GM10847 (cell line): ENCODE measurements around the gene UBE2E2.

Experiments used
- POLR2A ChIP-seq: IDR thresholded peaks from 2 replicates; pipeline ENCODE4 v1.6.1; 2011; ENCODE audit not compliant: insufficient read length; ENCODE audit errors: extremely low read depth

The UBE2E2 gene

DNA sequence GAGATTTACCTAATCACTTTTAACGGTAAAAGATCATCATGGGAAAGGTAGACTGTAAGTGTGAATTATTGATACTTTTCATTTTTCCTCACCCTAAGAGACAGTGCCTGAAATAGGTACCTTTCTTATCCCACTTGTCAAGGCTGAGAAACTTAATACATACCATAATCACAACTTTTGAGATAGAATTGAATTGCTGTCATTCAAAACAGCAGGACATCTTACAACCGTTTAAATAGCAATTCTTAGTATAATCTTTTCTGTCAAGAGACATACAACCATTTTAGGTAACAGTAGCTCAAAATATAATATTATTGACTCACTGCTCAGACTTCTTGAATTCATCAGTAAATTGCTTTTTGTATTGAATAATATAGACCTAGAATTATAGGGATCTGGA is 10.7 kb downstream of the UBE2E2 start:
- TF ChIP-seq POLR2A, result no peak

DNA sequence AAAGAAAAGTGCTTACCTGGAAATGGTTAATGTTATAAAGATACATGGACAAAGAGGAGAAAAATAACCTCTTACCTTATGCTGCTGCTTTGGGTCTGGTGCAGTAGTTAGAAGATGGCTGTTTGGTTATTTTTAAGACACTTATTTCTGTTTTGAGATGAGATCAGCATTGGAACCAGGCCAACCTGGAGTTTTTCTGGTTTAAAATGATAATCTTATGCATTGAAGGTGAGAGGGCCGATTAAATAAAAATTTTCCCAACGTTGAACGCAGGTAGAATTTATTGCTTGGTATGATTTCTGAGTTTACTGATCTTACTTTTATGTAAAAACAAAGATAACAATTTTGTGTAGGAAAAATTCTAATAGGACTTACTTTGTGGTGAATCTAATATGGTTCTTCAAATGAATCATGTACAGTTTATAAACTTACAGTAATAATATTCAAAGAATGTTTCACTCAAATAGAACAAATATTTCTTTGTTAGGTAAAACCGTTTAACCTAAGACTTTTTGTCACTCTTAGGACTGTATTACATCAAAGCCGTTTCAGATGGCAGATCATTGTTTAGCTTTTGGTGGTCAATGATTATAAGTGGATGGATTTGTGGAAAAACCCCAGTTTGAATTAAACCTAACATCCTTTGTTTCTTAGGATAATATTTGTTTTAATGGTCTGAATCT is 14.9 kb downstream of the UBE2E2 start:
- TF ChIP-seq POLR2A, result no peak

DNA sequence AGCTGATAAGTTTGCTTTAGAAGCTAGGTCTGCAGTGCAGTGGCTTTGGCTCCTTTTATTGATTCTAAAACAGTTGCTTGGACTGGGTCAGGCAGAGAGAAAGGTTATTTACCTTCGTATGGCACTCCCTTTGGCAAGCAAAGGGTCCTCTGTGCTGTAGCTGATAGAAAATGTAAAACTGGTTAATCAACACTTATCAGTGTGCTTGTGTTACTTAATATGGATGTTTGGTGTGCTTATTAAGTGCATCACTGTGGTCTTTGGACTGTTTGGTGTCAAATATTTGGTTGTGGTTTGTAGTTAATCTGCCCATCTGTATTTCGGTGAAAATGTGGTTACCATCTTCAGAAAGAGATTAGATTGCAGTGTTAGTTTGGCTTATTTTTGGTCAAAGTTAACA is 16.0 kb downstream of the UBE2E2 start:
- TF ChIP-seq POLR2A, result no peak

DNA sequence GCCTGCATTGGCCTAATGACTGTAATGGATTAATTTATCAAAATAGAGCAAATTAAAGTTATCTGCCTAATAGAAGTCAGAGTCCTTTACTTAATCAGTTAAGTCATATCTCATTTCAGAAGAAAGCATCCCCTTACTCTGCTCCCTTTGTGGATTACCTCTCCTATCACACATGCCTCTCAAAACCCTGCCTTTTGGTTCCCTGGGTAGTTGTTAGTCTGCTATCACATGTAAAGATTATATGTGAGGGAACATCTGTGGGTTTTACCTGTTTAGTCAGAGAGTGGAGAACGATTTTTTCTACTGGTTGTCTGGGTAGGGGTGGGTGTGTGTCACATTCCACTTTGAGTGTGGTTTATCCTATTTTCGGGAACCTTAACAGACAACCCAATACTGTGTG is 16.4 kb downstream of the UBE2E2 start:
- no peak for TF ChIP-seq POLR2A

DNA sequence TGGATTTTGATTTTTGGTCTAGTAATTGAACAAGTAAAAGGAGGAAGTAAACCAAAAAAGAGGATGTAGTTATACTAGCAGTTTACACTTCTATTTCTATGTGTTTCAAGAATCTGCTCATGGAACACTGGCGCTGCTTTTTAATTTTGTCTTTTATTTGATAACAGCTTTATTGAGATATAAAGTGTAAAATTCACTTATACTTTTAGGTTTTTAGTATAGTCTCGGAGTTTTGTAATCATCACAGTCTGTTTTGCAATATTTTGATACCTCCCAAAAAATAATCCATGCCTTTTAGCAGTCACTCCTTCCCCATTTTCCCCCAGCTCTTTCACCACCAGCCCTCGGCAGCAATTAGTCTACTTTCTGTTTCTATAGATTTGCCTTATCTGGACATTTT is 18.0 kb downstream of the UBE2E2 start:
- no peak for TF ChIP-seq POLR2A

DNA sequence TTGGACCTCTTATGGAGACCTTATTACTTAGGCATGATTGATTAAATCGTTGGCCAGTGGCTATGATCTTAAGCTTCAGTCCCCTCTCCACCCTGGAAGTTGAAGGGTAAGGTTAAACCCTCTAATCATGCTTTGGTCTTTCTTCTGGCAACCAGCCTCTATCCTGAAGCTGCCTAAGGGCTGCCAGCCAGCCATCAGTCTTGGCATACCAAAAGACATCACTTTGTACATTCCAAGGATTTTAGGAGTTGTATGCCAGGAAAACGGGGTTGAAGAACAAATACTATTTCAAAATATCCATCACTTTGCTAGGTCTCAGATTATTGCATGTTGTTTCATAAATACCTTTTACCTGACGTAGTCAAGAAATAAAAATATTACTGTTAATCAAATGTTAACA is 28.9 kb downstream of the UBE2E2 start:
- no peak for TF ChIP-seq POLR2A

DNA sequence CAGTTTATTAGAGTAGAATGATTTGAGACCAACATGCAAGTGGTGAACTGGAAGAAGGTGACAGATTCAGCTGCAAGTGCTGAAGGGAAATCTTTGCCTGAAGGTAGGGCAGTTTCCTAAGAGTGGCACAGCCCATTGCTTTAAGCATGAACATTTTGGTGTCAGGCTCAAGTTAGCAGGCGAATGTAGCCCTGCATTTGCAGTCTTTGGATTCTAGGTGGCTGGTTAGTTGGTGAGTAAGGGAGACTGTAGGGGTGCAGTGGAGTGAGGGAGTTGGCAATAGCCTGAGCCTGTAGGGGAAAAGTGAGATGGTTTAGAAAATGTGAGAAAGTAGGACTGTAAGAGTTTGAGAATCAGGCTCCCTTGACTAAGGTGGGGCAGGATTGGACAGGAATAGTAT is 29.7 kb downstream of the UBE2E2 start:
- TF ChIP-seq POLR2A, result no peak

DNA sequence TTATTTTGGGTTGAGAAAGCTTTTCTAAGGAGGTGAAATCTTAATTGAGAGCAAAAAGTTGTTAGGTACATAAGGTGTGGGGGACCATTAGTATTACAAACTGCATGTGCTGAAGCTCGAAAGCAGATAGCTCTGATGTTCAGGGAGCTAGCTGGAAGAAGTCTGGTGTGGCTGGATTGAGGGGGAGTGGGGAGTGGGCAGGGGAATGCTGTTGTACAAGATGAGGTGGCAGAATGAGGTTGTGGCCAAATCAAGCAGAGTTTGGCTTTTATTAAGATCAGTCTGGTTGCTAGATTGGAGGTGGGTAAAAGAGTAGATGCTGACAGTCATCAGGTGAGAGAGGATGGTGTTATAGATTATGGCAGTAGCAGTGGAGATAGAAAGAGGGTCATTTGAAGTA is 32.1 kb downstream of the UBE2E2 start:
- TF ChIP-seq POLR2A, result no peak

DNA sequence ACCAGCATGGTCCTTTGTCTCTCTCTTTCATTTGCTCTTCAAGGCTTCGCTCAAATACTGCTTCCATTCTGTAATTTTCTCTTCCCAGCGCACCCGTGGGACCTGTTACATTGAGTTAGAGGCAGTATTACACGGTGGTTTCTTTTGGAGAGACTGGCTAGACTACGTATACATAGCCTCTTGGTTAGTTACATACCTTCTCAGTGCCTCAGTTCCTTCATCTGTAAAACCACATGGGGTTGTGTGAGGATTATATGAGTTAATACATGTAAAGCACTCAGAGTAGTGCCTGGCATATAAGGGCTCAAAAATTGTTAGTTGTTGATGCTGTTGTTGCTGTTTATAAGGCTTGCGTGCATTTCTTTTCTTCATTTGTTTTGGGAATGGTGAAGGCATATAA is 33.8 kb downstream of the UBE2E2 start:
- no peak for TF ChIP-seq POLR2A

DNA sequence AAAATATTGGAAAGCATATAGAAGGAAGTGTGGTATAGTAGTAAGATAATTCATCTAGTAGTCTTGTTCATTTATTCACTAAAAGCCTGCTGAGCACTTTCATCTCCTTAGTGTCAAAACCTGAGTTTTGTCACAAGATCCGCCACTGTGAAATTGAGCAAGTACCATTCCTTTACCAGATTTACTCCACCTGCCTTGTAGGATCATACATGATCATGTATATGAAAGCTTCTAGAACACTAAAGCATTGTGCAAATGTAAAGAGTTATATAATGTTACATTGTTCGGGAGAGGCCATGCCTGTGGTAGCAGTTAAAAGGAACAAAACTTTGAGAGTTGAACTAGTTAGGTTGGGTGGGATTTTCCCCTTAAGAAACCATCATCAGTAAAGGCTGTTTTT is 35.0 kb downstream of the UBE2E2 start:
- no peak for TF ChIP-seq POLR2A

DNA sequence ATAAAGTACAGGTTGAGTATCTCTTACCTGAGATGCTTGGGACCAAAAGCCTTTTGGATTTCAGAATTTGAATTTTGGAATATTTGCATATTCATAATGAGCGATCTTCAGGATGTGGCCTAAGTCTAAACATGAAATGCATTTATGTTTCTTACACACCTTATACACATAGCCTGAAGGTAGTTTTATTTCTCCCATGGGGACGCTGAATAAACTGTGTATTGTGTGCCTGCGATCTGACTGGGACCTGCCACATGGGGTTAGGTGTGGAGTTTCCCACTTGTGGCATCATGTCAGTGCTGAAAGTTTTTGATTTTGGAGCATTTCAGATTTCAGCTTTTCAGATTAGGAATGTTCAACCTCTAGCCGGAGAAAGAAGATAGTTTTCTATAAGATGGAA is 35.5 kb downstream of the UBE2E2 start:
- no peak for TF ChIP-seq POLR2A

DNA sequence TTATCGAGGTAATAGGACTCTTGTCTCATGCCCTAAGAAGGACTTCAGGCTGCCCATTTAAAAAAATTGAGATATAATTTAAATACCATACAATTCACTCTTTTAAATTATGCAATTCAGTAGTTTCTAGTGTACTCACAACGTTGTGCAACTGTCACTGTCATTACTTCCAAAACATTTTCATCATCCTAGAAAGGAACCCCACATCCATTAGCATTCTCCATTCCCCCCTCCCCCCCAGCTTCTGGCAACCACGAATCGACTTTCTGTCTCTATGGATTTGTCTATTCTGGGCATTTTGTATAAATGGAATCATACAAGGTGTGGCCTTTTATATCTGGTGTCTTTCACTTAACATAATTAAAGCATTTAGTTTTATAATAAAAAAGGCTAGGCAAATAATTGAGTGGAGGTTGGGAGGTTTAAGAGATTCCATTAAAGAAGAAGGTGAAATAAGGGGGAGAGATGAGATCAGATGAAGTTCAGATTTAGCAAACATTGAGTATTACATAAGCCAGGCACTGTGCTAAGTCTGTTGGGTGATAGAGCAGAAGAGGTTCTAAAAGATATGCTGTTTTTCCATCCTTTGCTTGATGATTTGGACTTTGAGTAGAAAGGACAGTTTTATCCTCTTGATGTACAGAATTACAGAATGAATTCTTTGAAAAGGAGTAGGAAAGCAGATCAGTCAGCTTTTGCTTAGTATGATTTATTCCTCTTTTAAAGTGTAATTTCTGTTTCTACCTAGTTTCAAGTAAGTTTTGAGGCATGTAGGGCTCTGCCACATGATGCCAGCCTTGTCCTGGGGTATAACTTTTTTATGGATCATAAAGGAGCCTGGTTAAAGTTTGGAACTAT is 36.3 kb downstream of the UBE2E2 start:
- TF ChIP-seq POLR2A, result no peak

DNA sequence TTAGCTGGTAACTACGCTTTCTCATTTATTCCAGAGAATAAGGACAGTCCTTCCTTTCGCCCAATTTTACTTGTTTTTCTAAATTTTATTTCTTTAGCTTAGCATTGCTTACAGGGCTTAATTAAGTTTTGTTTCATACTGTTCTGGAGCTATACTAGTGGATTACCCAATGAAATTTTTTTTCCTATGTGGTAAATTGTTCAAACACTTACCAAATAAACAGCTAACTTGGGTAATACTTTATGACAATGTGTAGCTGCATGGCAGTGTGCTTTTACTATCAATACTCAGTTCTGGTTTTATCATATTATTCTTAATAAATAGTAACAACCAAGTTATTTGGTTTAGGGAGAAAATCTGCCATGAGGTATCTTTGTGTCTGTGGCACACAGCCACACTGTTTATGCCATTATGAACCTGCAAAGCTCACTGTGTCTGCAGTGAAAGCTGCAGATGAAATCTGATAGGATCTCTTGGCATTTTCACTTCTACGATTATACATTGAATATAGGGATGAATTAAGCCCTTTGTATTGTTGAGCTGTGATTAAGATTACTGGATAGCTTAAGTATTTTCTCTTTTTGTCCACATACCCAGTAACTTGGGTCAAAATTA is 37.2 kb downstream of the UBE2E2 start:
- TF ChIP-seq POLR2A, result no peak

DNA sequence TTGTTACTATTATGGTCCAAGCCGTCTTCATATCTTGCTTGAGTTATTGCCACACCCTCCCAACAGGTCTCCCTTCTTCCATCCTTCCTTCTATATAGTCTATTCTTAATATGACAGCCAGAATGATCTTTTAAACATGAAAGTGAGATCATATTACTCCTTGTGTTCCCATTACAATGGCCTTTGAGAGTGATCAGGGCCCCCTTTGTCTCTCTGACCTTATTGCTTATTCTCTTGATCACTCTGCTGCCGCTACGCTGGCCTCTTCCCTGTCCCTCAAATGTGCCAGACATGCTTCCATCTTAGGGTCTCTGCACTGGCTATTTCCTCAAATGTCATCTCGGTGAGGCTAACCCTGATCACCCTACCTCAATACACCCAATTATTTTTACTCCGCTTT is 38.1 kb downstream of the UBE2E2 start:
- TF ChIP-seq POLR2A, result no peak

DNA sequence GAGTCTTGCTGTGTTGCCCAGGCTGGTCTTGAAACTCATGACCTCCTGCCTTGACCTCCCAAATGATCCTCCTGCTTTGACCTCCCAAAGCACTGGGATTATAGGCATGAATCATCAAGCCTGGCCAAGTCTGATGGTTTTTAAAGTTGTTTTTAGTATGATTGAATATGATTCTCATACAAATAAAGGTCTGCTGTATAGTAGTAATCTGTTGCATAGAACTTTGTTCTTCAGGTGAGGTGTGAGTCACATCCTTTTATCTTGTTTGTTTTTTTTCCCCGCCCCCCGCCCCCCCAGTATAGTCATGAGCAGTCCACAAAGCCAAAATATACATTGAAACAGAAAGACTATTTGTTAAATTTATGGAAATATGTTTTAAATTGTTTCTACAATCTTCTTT is 39.0 kb downstream of the UBE2E2 start:
- TF ChIP-seq POLR2A, result no peak
